Measurements from ENCODE around the gene TIAM1.
"Not testable (repeated sequence)": the region's sequence is repeated elsewhere in the genome, so short reads cannot be mapped to it uniquely, and the experiment has no call there.

The TIAM1 gene

GRCh38 chr21:31252091-31252490 lies 92.0 kb downstream of the TIAM1 start:
- DNase-seq = no peak

- DNase-seq = no peak
Observed at GRCh38 chr21:31251686-31252085, 92.4 kb downstream of the TIAM1 start.

- DNase-seq = no peak
Observed at GRCh38 chr21:31248598-31248997, 95.5 kb downstream of the TIAM1 start.

- no peak for DNase-seq
Observed at GRCh38 chr21:31243611-31244010, 100.5 kb downstream of the TIAM1 start.

GRCh38 chr21:31236528-31236927 lies 107.5 kb downstream of the TIAM1 start:
- DNase-seq = no peak

GRCh38 chr21:31235671-31236450 lies 108.2 kb downstream of the TIAM1 start:
- no peak for DNase-seq

GRCh38 chr21:31234936-31235335 lies 109.1 kb downstream of the TIAM1 start:
- no peak for DNase-seq

GRCh38 chr21:31233711-31234110 lies 110.3 kb downstream of the TIAM1 start:
- no peak for DNase-seq

GRCh38 chr21:31232344-31232743 lies 111.7 kb downstream of the TIAM1 start:
- no peak for DNase-seq

- DNase-seq = no peak
Observed at GRCh38 chr21:31230937-31231336, 113.1 kb downstream of the TIAM1 start.

GRCh38 chr21:31228723-31229122 lies 115.3 kb downstream of the TIAM1 start:
- not testable (repeated sequence) for DNase-seq

- no peak for DNase-seq
Observed at GRCh38 chr21:31225713-31226112, 118.3 kb downstream of the TIAM1 start.

GRCh38 chr21:31222142-31222541 lies 121.9 kb downstream of the TIAM1 start:
- DNase-seq = no peak

GRCh38 chr21:31221043-31221442 lies 123.0 kb downstream of the TIAM1 start:
- no peak for DNase-seq

GRCh38 chr21:31220575-31220974 lies 123.5 kb downstream of the TIAM1 start:
- DNase-seq = no peak

GRCh38 chr21:31218830-31219608 lies 125.0 kb downstream of the TIAM1 start:
- no peak for DNase-seq

- no peak for DNase-seq
Observed at GRCh38 chr21:31216206-31216605, 127.9 kb downstream of the TIAM1 start.

- DNase-seq = no peak
Observed at GRCh38 chr21:31213787-31214186, 130.3 kb downstream of the TIAM1 start.

- no peak for DNase-seq
Observed at GRCh38 chr21:31211836-31212235, 132.2 kb downstream of the TIAM1 start.

GRCh38 chr21:31205412-31205811 lies 138.6 kb downstream of the TIAM1 start:
- no peak for DNase-seq

- peak; percentile 7 for DNase-seq
Observed at GRCh38 chr21:31204801-31205200, 139.3 kb downstream of the TIAM1 start.

- no peak for DNase-seq
Observed at GRCh38 chr21:31203431-31204054, 140.5 kb downstream of the TIAM1 start.

- DNase-seq = no peak
Observed at GRCh38 chr21:31201548-31201947, 142.5 kb downstream of the TIAM1 start.

- DNase-seq = no peak
Observed at GRCh38 chr21:31201144-31201543, 142.9 kb downstream of the TIAM1 start.
